ENCODE measurements around the gene RBM15. TPM values are rescaled to one million over a fixed set of nuclear protein-coding genes. Genes with fewer than 3 reads are reported as not detected.

Gene RBM15
- total RNA-seq, 1 donor from 2014 or later = 31.9 TPM

- no peak for DNase-seq (ENCODE audit: low spot score, unreplicated experiment)
- Mint-ChIP-seq H3K36me3 (ENCODE audit: insufficient read depth) (peaks cover 2% of the 10 kb centered on the region), H3K27me3 (peaks cover 81% of the 10 kb centered on the region), H3K27ac (no peak overlapping the region), H3K4me3 (ENCODE audit: low read depth) (no peak overlapping the region), H3K4me1 (ENCODE audit: low read depth) (peaks cover 1% of the 10 kb centered on the region), H3K9me3 (ENCODE audit: low read depth) (peaks cover 7% of the 10 kb centered on the region)
- no peak for TF ChIP-seq CTCF (IDR thresholded peaks at IDR 0.05; ENCODE audit: unreplicated experiment)
Observed at GRCh38 chr1:110316735-110317134, 22.4 kb upstream of the RBM15 start.

- DNase-seq (ENCODE audit: low spot score, unreplicated experiment) = no peak
- no peak overlapping the region for H3K27ac Mint-ChIP-seq
- peaks cover 2% of the 10 kb centered on the region for H3K36me3 Mint-ChIP-seq (ENCODE audit: insufficient read depth)
- TF ChIP-seq CTCF (IDR thresholded peaks at IDR 0.05; ENCODE audit: unreplicated experiment) = no peak
- peaks cover 81% of the 10 kb centered on the region for H3K27me3 Mint-ChIP-seq
- H3K9me3 Mint-ChIP-seq (ENCODE audit: low read depth) = peaks cover 7% of the 10 kb centered on the region
- no peak overlapping the region for H3K4me3 Mint-ChIP-seq (ENCODE audit: low read depth)
- peaks cover 5% of the 10 kb centered on the region for H3K4me1 Mint-ChIP-seq (ENCODE audit: low read depth)
Observed at GRCh38 chr1:110318046-110318445, 21.1 kb upstream of the RBM15 start.

- no peak for DNase-seq (ENCODE audit: low spot score, unreplicated experiment)
- TF ChIP-seq CTCF (IDR thresholded peaks at IDR 0.05; ENCODE audit: unreplicated experiment) = no peak
- H3K27me3 Mint-ChIP-seq = peaks cover 83% of the 10 kb centered on the region
- peaks cover 5% of the 10 kb centered on the region for H3K4me1 Mint-ChIP-seq (ENCODE audit: low read depth)
- peaks cover 7% of the 10 kb centered on the region for H3K9me3 Mint-ChIP-seq (ENCODE audit: low read depth)
- peaks cover 2% of the 10 kb centered on the region for H3K36me3 Mint-ChIP-seq (ENCODE audit: insufficient read depth)
- H3K27ac Mint-ChIP-seq = no peak overlapping the region
- H3K4me3 Mint-ChIP-seq (ENCODE audit: low read depth) = no peak overlapping the region
Observed at GRCh38 chr1:110319332-110320167, 19.6 kb upstream of the RBM15 start.

GRCh38 chr1:110320168-110320518 is 19.0 kb upstream of the RBM15 start:
- DNase-seq (ENCODE audit: low spot score, unreplicated experiment) = no peak
- H3K27me3 Mint-ChIP-seq = peaks cover 81% of the 10 kb centered on the region
- H3K36me3 Mint-ChIP-seq (ENCODE audit: insufficient read depth) = peaks cover 2% of the 10 kb centered on the region
- no peak for TF ChIP-seq CTCF (IDR thresholded peaks at IDR 0.05; ENCODE audit: unreplicated experiment)
- no peak overlapping the region for H3K27ac Mint-ChIP-seq
- peaks cover 5% of the 10 kb centered on the region for H3K4me1 Mint-ChIP-seq (ENCODE audit: low read depth)
- H3K4me3 Mint-ChIP-seq (ENCODE audit: low read depth) = no peak overlapping the region
- peaks cover 7% of the 10 kb centered on the region for H3K9me3 Mint-ChIP-seq (ENCODE audit: low read depth)

- H3K27me3 Mint-ChIP-seq = peaks cover 84% of the 10 kb centered on the region
- no peak overlapping the region for H3K4me3 Mint-ChIP-seq (ENCODE audit: low read depth)
- peaks cover 5% of the 10 kb centered on the region for H3K4me1 Mint-ChIP-seq (ENCODE audit: low read depth)
- peaks cover 7% of the 10 kb centered on the region for H3K9me3 Mint-ChIP-seq (ENCODE audit: low read depth)
- H3K36me3 Mint-ChIP-seq (ENCODE audit: insufficient read depth) = peaks cover 2% of the 10 kb centered on the region
- TF ChIP-seq CTCF (IDR thresholded peaks at IDR 0.05; ENCODE audit: unreplicated experiment) = no peak
- no peak for DNase-seq (ENCODE audit: low spot score, unreplicated experiment)
- H3K27ac Mint-ChIP-seq = no peak overlapping the region
Observed at GRCh38 chr1:110321045-110321444, 18.1 kb upstream of the RBM15 start.

Measured in progenitor cell of endocrine pancreas (in vitro differentiated cells).